OCI-LY1 (cell line): Measurements from ENCODE around the gene LAMTOR3.

Source experiments
- H2AFZ ChIP-seq: fragments of 200-600 bp; sonication (generic), shearing (Covaris generic); 2 replicates; pipeline ENCODE4 v1.6.0; 2014; ENCODE audit warnings: antibody characterized with exemption, mild to moderate bottlenecking, low read length
- H3F3A ChIP-seq: fragments of 200-600 bp; sonication (generic), shearing (Covaris generic); 2 replicates; pipeline ENCODE4 v1.6.0; 2014; ENCODE audit warnings: mild to moderate bottlenecking, antibody characterized with exemption, low read length, moderate library complexity; ENCODE audit not compliant: insufficient read depth
- H3K27ac ChIP-seq: fragments of 200-600 bp; sonication (generic); 2 replicates; pipeline ENCODE4 v1.5.1; 2014; ENCODE audit warnings: low read length, mixed run types, mild to moderate bottlenecking, low read depth; ENCODE audit not compliant: poor library complexity, severe bottlenecking
- H3K27me3 ChIP-seq: fragments of 200-600 bp; sonication (generic); 2 replicates; pipeline ENCODE4 v1.6.0; 2014; ENCODE audit warnings: antibody characterized with exemption, mild to moderate bottlenecking, low read length, moderate library complexity; ENCODE audit not compliant: insufficient read depth
- H3K36me3 ChIP-seq: fragments of 200-600 bp; sonication (generic); 2 replicates; pipeline ENCODE4 v1.6.1; 2014; ENCODE audit warnings: mild to moderate bottlenecking, antibody characterized with exemption, low read length, moderate library complexity, mixed read lengths; ENCODE audit not compliant: insufficient read depth
- H3K4me1 ChIP-seq: fragments of 200-600 bp; sonication (generic); 2 replicates; pipeline ENCODE4 v1.5.1; 2014; ENCODE audit warnings: mild to moderate bottlenecking, low read length, moderate library complexity; ENCODE audit not compliant: insufficient read depth, severe bottlenecking
- H3K4me2 ChIP-seq: fragments of 200-600 bp; sonication (generic), shearing (Covaris generic); 2 replicates; pipeline ENCODE4 v1.6.1; 2014; ENCODE audit warnings: low read length
- H3K4me3 ChIP-seq: fragments of 200-600 bp; sonication (generic); 2 replicates; pipeline ENCODE4 v1.5.1; 2014; ENCODE audit warnings: low read length, low read depth, mild to moderate bottlenecking, mixed read lengths; ENCODE audit not compliant: poor library complexity, severe bottlenecking
- H3K79me2 ChIP-seq: fragments of 200-600 bp; shearing (Covaris generic); 2 replicates; pipeline ENCODE4 v1.6.1; 2016; ENCODE audit warnings: mixed run types, low read length, mixed read lengths; ENCODE audit not compliant: insufficient read depth
- H3K9ac ChIP-seq: fragments of 200-600 bp; sonication (generic), shearing (Covaris generic); 2 replicates; pipeline ENCODE4 v1.6.1; 2014; ENCODE audit warnings: mild to moderate bottlenecking, low read length, mixed read lengths
- H3K9me2 ChIP-seq: fragments of 200-600 bp; sonication (generic), shearing (Covaris generic); 2 replicates; pipeline ENCODE4 v1.6.1; 2014; ENCODE audit warnings: low read depth, mild to moderate bottlenecking, low read length, mixed read lengths
- H3K9me3 ChIP-seq: fragments of 200-600 bp; shearing (Covaris generic); 2 replicates; pipeline ENCODE4 v1.6.1; 2014; ENCODE audit warnings: low read length, mixed read lengths
- H4K20me1 ChIP-seq: fragments of 200-600 bp; sonication (generic), shearing (Covaris generic); 2 replicates; pipeline ENCODE4 v1.6.0; 2016; ENCODE audit warnings: mild to moderate bottlenecking, low read length; ENCODE audit not compliant: insufficient read depth
- CTCF ChIP-seq: fragments of 200-600 bp; sonication (generic), shearing (Covaris generic); IDR thresholded peaks from 2 replicates; pipeline ENCODE4 v1.5.1; 2017; ENCODE audit warnings: mild to moderate bottlenecking, antibody characterized with exemption, low read length, moderate library complexity, mixed read lengths
- EZH2 ChIP-seq: fragments of 200-600 bp; sonication (generic), shearing (Covaris generic); IDR thresholded peaks from 2 replicates; pipeline ENCODE4 v1.8.0; 2017; ENCODE audit warnings: borderline replicate concordance, mixed run types, mild to moderate bottlenecking, antibody characterized with exemption, low read length, moderate library complexity, mixed read lengths

Gene LAMTOR3

GRCh38 chr4:99838927-99839326, 55.3 kb downstream of the LAMTOR3 start:
- H4K20me1 ChIP-seq, result no peaks in the 10 kb centered on the region
- H3K27ac ChIP-seq, result no peak overlapping the region
- no peak overlapping the region for H3K4me2 ChIP-seq
- no peaks in the 10 kb centered on the region for H3K27me3 ChIP-seq
- no peaks in the 10 kb centered on the region for H3K9me2 ChIP-seq
- H3K4me1 ChIP-seq, result peaks cover 4% of the 10 kb centered on the region
- H3F3A ChIP-seq, result no peaks in the 10 kb centered on the region
- H2AFZ ChIP-seq, result no peak overlapping the region
- no peaks in the 10 kb centered on the region for H3K9me3 ChIP-seq
- peaks cover 2% of the 10 kb centered on the region for H3K79me2 ChIP-seq
- no peak for TF ChIP-seq EZH2
- TF ChIP-seq CTCF, result no peak
- H3K4me3 ChIP-seq, result no peak overlapping the region
- no peak overlapping the region for H3K9ac ChIP-seq
- peaks cover 72% of the 10 kb centered on the region for H3K36me3 ChIP-seq

GRCh38 chr4:99835942-99836341, 58.3 kb downstream of the LAMTOR3 start:
- peaks cover 32% of the 10 kb centered on the region for H3K79me2 ChIP-seq
- H2AFZ ChIP-seq, result no peak overlapping the region
- H3K36me3 ChIP-seq, result peaks cover 43% of the 10 kb centered on the region
- H3K4me2 ChIP-seq, result no peak overlapping the region
- H3F3A ChIP-seq, result no peaks in the 10 kb centered on the region
- no peaks in the 10 kb centered on the region for H3K9me3 ChIP-seq
- H4K20me1 ChIP-seq, result no peaks in the 10 kb centered on the region
- H3K4me3 ChIP-seq, result no peak overlapping the region
- no peaks in the 10 kb centered on the region for H3K4me1 ChIP-seq
- no peaks in the 10 kb centered on the region for H3K9me2 ChIP-seq
- H3K27ac ChIP-seq, result no peak overlapping the region
- H3K27me3 ChIP-seq, result no peaks in the 10 kb centered on the region
- no peak overlapping the region for H3K9ac ChIP-seq
- TF ChIP-seq EZH2 (no peak), CTCF (no peak)

- H4K20me1 ChIP-seq, result no peaks in the 10 kb centered on the region
- no peak overlapping the region for H3K27ac ChIP-seq
Measured at GRCh38 chr4:99834569-99834968, 59.7 kb downstream of the LAMTOR3 start.

More at GRCh38 chr4:99834569-99834968, 59.7 kb downstream of the LAMTOR3 start:
- TF ChIP-seq EZH2, result no peak
- no peak for TF ChIP-seq CTCF
- no peak overlapping the region for H3K4me2 ChIP-seq
- H3K79me2 ChIP-seq, result peaks cover 45% of the 10 kb centered on the region
- no peaks in the 10 kb centered on the region for H3K9me2 ChIP-seq
- H3K36me3 ChIP-seq, result peaks cover 37% of the 10 kb centered on the region
- H2AFZ ChIP-seq, result no peak overlapping the region
- H3K9me3 ChIP-seq, result no peaks in the 10 kb centered on the region
- H3K9ac ChIP-seq, result no peak overlapping the region
- no peaks in the 10 kb centered on the region for H3K27me3 ChIP-seq
- no peaks in the 10 kb centered on the region for H3F3A ChIP-seq
- H3K4me1 ChIP-seq, result no peaks in the 10 kb centered on the region
- H3K4me3 ChIP-seq, result no peak overlapping the region
